Fibroblast of lung (primary cell): ENCODE measurements around the gene BTBD9. TPM values are rescaled to one million over a fixed set of nuclear protein-coding genes. Genes with fewer than 3 reads are reported as not detected.

Experiments
- DNase-seq, 2 donors: peaks; one replicate each; pipeline versions ENCODE4 v3.0.0 to v3.0.0-alpha.2; 2010; ENCODE audit warnings: low read depth in 2 of 2
- H2AFZ ChIP-seq: 2 replicates; pipeline ENCODE4 v1.5.1; 2012; ENCODE audit warnings: low read length, control low read depth, inconsistent platforms
- H3K27ac ChIP-seq: 2 replicates; pipeline ENCODE4 v1.5.1; 2011; ENCODE audit warnings: low read length, control low read depth; ENCODE audit not compliant: insufficient read depth
- H3K27me3 ChIP-seq: 2 replicates; pipeline ENCODE4 v1.5.1; 2011; ENCODE audit warnings: mild to moderate bottlenecking, low read length; ENCODE audit not compliant: control insufficient read depth, insufficient read depth
- H3K36me3 ChIP-seq: 2 replicates; pipeline ENCODE4 v1.5.1; 2011; ENCODE audit warnings: low read length; ENCODE audit not compliant: control insufficient read depth, insufficient read depth
- H3K4me1 ChIP-seq: 2 replicates; pipeline ENCODE4 v1.5.1; 2011; ENCODE audit warnings: low read length; ENCODE audit not compliant: control insufficient read depth, insufficient read depth; ENCODE audit errors: extremely low read depth
- H3K4me2 ChIP-seq: 2 replicates; pipeline ENCODE4 v1.5.1; 2011; ENCODE audit warnings: low read length, control low read depth; ENCODE audit not compliant: insufficient read depth; ENCODE audit errors: extremely low read depth
- H3K4me3 ChIP-seq, 4 experiments: fragments of 200-600 bp in 1 of 4; sonication (generic) in 1 of 4; replicated peaks in 1 of 4; 2 replicates each; pipeline ENCODE4 v1.5.1; 2011 to 2016; ENCODE audit warnings: low read length in 4 of 4, low read depth in 3 of 4, mild to moderate bottlenecking in 3 of 4, control low read depth in 2 of 4, inconsistent platforms in 1 of 4, mixed read lengths in 1 of 4; ENCODE audit not compliant: insufficient read depth in 1 of 4; ENCODE audit errors: control extremely low read depth in 1 of 4
- H3K79me2 ChIP-seq: 2 replicates; pipeline ENCODE4 v1.5.1; 2012; ENCODE audit warnings: mild to moderate bottlenecking, low read length, inconsistent platforms; ENCODE audit not compliant: control insufficient read depth, insufficient read depth
- H3K9ac ChIP-seq: 2 replicates; pipeline ENCODE4 v1.5.1; 2011; ENCODE audit warnings: mild to moderate bottlenecking, low read length, control low read depth; ENCODE audit not compliant: insufficient read depth
- H3K9me3 ChIP-seq: 2 replicates; pipeline ENCODE4 v1.5.1; 2012; ENCODE audit warnings: low read depth, low read length; ENCODE audit not compliant: control insufficient read depth, insufficient read depth
- H4K20me1 ChIP-seq: 2 replicates; pipeline ENCODE4 v1.5.1; 2011; ENCODE audit warnings: low read length; ENCODE audit not compliant: control insufficient read depth, insufficient read depth; ENCODE audit errors: extremely low read depth
- EZH2 ChIP-seq: IDR thresholded peaks from 2 replicates; pipeline ENCODE4 v1.5.1; 2012; ENCODE audit warnings: low read length, control low read depth, mild to moderate bottlenecking; ENCODE audit errors: missing control alignments
- polyA plus RNA-seq, 2 donors: library from polyadenylated mRNA; depleted of rRNA in 1 of 2; stranded (reverse) in 1 of 2; unstranded in 1 of 2; fragments of >200 nt; gene quantifications; 2 replicates each; pipeline ENCODE4 v1.2.1, GENCODE V29; 2011 to 2012; ENCODE audit warnings: missing spikeins in 1 of 2
- total RNA-seq: library from RNA; depleted of rRNA; stranded (reverse); fragments of >200 nt; gene quantifications from 2 replicates; pipeline ENCODE4 v1.2.1, GENCODE V29; 2014
- TF ChIP-seq, protein P1 (sequence below), 2 donors: IDR thresholded peaks in 1 of 2; conservative IDR thresholded peaks in 1 of 2; 1 replicate in 1 of 2; 2 replicates in 1 of 2; pipeline ENCODE4 v1.5.1; 2011 to 2012; ENCODE audit warnings: low read length in 2 of 2, control low read depth in 1 of 2, inconsistent platforms in 1 of 2, low read depth in 1 of 2, mild to moderate bottlenecking in 1 of 2

Gene BTBD9
- total and polyA plus RNA-seq, 2 donors (not counting 1 experiment from before 2014, with no cell fraction given): 7.7 to 13.4 TPM

- no peak overlapping the region for H2AFZ ChIP-seq
- peak overlapping the region; percentile 15 for H3K4me2 ChIP-seq
- H3K4me3 ChIP-seq: no peak overlapping the region
- H3K27ac ChIP-seq: no peak overlapping the region
- no peak overlapping the region for H3K9ac ChIP-seq
- no peaks in the 10 kb centered on the region for H3K36me3 ChIP-seq
- peaks cover 2% of the 10 kb centered on the region for H3K4me1 ChIP-seq
- peak; percentile 21 to 76 for DNase-seq
- H3K79me2 ChIP-seq: no peaks in the 10 kb centered on the region
- no peaks in the 10 kb centered on the region for H3K9me3 ChIP-seq
- no peaks in the 10 kb centered on the region for H4K20me1 ChIP-seq
- TF ChIP-seq, protein P1, sequence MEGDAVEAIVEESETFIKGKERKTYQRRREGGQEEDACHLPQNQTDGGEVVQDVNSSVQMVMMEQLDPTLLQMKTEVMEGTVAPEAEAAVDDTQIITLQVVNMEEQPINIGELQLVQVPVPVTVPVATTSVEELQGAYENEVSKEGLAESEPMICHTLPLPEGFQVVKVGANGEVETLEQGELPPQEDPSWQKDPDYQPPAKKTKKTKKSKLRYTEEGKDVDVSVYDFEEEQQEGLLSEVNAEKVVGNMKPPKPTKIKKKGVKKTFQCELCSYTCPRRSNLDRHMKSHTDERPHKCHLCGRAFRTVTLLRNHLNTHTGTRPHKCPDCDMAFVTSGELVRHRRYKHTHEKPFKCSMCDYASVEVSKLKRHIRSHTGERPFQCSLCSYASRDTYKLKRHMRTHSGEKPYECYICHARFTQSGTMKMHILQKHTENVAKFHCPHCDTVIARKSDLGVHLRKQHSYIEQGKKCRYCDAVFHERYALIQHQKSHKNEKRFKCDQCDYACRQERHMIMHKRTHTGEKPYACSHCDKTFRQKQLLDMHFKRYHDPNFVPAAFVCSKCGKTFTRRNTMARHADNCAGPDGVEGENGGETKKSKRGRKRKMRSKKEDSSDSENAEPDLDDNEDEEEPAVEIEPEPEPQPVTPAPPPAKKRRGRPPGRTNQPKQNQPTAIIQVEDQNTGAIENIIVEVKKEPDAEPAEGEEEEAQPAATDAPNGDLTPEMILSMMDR (conservative IDR thresholded peaks at IDR 0.05 in 1 of 2, IDR thresholded peaks at IDR 0.05 in 1 of 2; ENCODE audit: low read depth in 1 of 2, low read length in 2 of 2): no peak
- no peak for TF ChIP-seq EZH2
- no peaks in the 10 kb centered on the region for H3K27me3 ChIP-seq
Observed at GRCh38 chr6:38233161-38233791, 406.5 kb downstream of the BTBD9 start.

DNA sequence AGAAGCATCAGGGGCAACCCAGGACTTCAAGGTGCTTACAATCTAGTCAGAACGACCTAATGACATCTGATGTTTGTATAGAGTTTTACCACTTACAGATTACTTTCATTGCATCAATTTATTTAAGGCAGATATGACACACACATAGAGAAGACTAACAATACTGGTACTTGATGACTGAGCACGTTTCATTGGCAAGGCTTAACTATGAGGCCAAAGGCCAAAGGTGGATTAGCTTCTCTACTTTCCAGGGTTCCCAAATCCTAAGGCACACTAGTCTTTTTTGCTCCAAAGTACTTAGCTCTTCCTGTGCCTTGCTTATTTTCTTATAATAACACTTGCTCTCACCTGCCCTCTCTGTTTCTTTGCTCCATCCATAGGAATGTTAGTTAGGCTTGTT, 414.0 kb downstream of the BTBD9 start:
- H3K36me3 ChIP-seq: no peaks in the 10 kb centered on the region
- H3K79me2 ChIP-seq: no peaks in the 10 kb centered on the region

DNA sequence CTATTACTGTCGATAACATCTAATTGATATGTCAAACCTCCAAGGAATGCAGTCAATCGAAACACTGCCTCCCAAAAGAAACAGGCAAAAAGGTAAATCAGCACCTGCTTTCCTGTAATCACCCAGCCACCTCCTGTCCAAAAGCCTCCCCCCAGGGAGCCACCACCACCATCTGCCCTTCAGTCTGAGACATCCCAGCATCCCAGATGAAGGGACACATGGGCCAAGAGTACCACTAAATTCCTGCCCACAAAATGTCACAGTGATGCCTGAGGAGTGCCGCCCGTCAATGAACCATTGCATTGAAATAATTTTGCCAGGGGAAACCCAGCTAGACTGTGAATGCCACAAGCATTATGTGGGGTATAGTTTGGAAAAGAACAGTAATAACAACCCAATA, 418.5 kb downstream of the BTBD9 start:
- no peak for TF ChIP-seq EZH2
- TF ChIP-seq, protein P1 (conservative IDR thresholded peaks at IDR 0.05 in 1 of 2, IDR thresholded peaks at IDR 0.05 in 1 of 2; ENCODE audit: low read depth in 1 of 2, low read length in 2 of 2): no peak
- Histone ChIP-seq H3K9ac (no peak overlapping the region), H3K36me3 (no peaks in the 10 kb centered on the region), H3K27me3 (no peaks in the 10 kb centered on the region), H3K4me1 (no peaks in the 10 kb centered on the region), H3K27ac (no peak overlapping the region), H3K4me2 (no peak overlapping the region), H3K9me3 (no peaks in the 10 kb centered on the region), H2AFZ (no peak overlapping the region), H3K79me2 (no peaks in the 10 kb centered on the region), H3K4me3 (no peak overlapping the region), H4K20me1 (no peaks in the 10 kb centered on the region)
- DNase-seq: no peak

More for the DNA sequence above, 414.0 kb downstream of the BTBD9 start:
- no peaks in the 10 kb centered on the region for H4K20me1 ChIP-seq
- H3K27me3 ChIP-seq: no peaks in the 10 kb centered on the region
- H3K27ac ChIP-seq: no peak overlapping the region
- H3K4me3 ChIP-seq: no peak overlapping the region
- H3K4me1 ChIP-seq: no peaks in the 10 kb centered on the region
- H2AFZ ChIP-seq: no peak overlapping the region
- no peak overlapping the region for H3K9ac ChIP-seq
- H3K4me2 ChIP-seq: no peak overlapping the region
- no peak for DNase-seq
- TF ChIP-seq, protein P1 (conservative IDR thresholded peaks at IDR 0.05 in 1 of 2, IDR thresholded peaks at IDR 0.05 in 1 of 2; ENCODE audit: low read depth in 1 of 2, low read length in 2 of 2): no peak
- no peak for TF ChIP-seq EZH2
- no peaks in the 10 kb centered on the region for H3K9me3 ChIP-seq
